ENCODE data around the gene TNPO1.

Gene TNPO1

DNA sequence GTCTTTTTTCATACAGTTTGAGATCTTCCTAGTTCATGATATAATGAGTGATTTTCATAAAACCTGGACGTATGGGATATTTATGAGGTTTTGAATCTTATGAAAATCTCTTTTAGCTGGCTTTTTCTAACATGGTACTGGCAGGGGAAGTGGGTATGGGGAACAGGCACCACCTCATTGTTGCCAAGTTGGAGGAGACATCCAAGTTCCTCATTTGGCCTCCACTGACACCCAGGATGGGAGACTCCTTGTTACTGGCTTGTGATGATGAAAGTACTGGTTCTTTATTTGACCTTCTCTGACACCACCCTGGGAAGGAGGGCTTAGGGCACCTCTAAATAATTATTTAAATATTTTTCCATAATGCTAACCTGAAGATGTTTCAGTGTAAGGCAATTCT is 4.0 kb upstream of the TNPO1 start:
- TF ChIP-seq GATA3 (IDR thresholded peaks at IDR 0.05; ENCODE audit: low read depth, low read length): no peak
- TF ChIP-seq GATA2 (IDR thresholded peaks at IDR 0.05; ENCODE audit: low read depth, low read length): no peak

DNA sequence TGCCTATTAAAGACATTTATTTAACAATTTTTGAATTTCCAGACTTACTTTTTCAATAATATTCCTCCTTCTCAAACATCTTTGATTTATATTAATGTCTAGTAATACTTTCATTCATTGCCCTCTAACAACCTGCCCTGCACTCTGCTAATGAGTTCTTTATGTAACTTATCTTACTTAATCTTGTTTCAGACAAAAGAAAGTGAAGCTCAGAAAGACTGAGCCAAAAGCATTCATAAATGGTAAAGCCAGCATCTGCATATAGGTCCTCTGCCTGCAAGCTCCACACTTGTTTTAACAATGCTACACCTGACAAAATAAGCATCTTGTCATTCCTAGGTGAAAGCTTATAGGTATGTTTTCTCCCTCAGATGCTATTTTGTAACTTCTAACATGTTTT is 2.4 kb upstream of the TNPO1 start:
- TF ChIP-seq GATA3 (IDR thresholded peaks at IDR 0.05; ENCODE audit: low read depth, low read length): no peak
- TF ChIP-seq GATA2 (IDR thresholded peaks at IDR 0.05; ENCODE audit: low read depth, low read length): no peak

DNA sequence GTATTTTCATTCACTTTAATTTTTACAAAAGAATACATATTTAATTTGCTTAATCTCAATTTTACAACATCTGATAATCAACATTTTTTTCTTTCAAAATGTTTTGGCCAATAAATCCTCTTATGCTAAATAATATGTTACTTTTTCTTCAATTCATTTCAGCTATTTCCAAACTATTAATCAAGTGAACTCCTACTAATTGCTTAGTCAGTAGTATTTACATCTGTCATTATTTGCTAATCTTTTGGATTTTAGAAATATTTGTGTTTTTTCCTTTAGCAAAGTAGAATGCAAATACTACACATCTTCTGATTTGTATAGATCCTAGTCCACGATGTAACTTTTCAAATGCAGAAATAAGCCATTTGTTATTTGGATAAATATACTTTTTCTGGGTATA is 1.6 kb upstream of the TNPO1 start:
- no peak for TF ChIP-seq GATA3 (IDR thresholded peaks at IDR 0.05; ENCODE audit: low read depth, low read length)
- TF ChIP-seq GATA2 (IDR thresholded peaks at IDR 0.05; ENCODE audit: low read depth, low read length): no peak

DNA sequence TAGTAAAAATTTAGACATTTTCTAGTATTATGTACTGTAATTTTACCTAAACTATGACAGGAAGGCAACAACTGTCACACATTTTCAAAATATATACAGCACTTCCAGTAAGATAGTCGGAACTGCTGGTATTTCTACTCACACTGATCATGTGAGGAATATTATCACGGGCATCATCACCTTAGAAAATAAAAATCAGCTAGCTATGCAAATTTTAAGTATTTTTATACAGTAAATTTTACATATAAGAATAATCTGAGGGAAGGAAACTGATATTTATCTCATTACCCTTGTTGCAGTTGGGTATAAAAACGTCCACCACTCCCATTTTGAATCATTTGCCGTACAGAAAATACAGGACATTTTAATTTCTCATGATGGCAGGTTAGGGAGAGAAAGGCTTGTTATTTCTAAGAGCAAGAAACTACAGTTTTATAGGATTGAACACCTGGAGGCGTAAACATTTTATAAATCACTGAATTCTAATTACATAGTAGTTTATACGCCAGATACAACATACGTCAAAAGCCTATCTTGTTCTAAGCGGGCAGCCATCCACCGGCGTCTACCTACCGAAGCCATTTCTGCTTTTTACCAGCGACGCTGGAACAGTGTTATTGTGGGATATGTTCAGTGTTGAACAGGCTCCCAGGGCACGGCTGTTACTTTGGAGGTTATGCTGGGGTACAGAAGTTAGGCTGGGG is 729 bp upstream of the TNPO1 start:
- TF ChIP-seq GATA3 (IDR thresholded peaks at IDR 0.05; ENCODE audit: low read depth, low read length): no peak
- no peak for TF ChIP-seq GATA2 (IDR thresholded peaks at IDR 0.05; ENCODE audit: low read depth, low read length)

DNA sequence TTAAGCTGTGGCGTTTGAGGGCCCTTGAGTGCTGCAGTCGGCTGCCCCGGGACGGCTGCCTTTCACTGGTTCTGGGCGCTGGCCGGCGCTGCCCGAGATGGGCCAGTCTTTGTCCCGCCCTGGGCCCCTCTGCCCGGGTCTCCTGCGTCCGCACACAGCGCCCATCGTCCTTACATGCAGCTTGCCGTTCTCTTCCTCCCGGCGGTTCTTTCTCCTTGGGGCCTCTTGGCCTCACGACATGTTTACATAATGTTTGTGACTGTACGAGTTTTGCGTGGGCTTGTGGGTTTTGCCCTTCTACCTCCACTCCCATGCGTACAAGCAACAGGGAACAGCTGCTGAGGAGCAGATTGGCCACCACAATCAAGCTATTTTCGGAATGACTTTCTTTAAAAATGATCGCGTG is 618 bp downstream of the TNPO1 start:
- TF ChIP-seq GATA3 (IDR thresholded peaks at IDR 0.05; ENCODE audit: low read depth, low read length) (no peak), GATA2 (IDR thresholded peaks at IDR 0.05; ENCODE audit: low read depth, low read length) (no peak)

DNA sequence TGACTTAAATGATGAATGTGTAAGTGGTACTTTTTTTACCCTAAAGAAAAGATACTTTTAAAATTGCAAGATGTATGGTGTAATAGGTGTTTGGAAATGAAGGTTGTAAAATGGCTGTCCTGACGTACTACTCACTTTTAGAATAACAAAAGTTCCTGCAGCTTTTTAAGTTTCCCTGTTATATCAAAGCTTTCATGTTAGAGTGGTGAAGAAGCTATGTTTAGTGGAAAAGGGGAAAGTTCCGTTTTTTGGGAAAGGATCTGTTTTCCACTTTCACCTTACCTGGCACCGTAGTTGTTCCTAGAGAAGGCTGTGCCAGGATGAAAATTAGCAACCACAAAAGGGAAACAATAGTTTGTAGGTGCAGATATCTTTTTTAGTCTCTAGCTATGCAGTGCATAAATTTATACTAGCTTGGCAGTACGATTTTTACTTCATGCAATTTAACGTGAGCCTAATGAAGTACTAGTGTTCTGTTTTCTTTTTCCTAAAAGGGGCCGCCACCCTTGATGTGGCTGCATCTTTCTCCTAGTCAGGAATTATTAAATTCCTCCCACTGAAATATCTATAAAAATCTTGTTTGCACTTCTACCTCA is 1.3 kb downstream of the TNPO1 start:
- TF ChIP-seq GATA2 (IDR thresholded peaks at IDR 0.05; ENCODE audit: low read depth, low read length) (no peak), GATA3 (IDR thresholded peaks at IDR 0.05; ENCODE audit: low read depth, low read length) (no peak)

DNA sequence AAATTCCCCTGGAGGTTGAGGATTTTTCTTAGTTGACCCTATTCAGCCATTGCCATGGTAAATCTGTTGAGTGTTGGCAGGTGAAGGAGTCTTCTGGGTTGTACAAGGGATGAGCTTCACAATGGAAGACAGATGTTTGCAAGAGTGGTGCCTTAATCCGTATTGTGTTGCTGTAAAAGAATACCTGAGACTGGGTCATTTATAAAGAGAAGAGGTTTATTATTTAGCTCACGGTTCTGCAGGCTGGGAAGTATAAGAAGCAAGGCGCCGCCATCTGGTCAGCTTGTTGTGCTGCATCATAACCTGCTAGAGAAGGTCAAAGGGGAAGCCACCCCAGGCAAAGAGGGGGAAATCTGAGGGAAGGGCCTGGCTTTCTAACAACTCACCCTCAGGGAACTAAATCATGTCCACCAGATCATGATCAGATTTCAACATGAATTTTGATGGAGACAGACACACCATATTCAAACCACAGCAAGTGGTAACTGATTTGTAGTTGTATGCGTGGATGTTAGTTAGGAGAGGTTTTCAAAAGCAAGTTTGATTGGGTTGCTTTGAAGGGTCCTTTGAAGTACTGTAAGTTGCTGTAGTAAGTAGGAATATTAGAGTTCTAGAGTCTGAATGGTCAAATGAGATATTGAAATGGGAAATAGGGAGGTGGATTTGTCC is 2.5 kb downstream of the TNPO1 start:
- TF ChIP-seq GATA3 (IDR thresholded peaks at IDR 0.05; ENCODE audit: low read depth, low read length) (no peak), GATA2 (IDR thresholded peaks at IDR 0.05; ENCODE audit: low read depth, low read length) (no peak)

DNA sequence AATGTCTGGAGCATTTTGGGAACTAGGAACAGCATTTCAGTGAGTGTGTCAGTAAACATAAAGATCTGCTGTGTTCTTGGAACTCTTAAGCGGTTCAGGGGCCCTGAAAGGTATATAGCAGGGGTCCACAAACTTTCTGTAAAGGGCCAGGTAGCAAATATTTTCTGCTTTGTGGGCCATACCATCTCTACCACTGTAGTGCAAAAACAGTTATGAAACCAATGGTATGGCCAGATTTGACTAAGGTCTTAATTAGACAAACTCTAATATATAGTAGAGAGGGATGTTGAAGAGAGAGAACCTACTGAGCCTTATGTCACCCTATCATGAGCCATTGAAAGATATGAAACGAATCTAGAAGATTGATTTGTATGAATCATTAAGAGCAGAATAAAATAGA is 5.3 kb downstream of the TNPO1 start:
- no peak for TF ChIP-seq GATA3 (IDR thresholded peaks at IDR 0.05; ENCODE audit: low read depth, low read length)
- TF ChIP-seq GATA2 (IDR thresholded peaks at IDR 0.05; ENCODE audit: low read depth, low read length): no peak

DNA sequence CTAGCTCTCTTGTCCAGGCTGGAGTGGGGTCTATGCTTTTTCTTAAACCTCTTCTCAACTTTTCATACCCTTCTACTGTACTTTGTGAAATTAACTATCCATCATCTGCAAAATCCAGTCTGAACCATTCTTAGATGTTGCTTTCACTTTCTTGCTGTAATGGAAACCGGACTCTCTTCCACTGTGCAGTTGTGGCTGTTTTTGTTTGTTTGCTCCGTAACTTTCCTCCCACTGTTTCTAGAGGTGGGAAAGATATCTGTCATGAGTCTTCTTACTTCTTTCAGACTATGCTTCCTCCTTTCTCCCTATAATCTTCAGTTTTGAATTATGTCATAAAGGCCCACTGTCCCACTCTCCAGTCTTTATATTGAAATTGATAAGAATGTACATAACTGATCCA is 6.5 kb downstream of the TNPO1 start:
- TF ChIP-seq GATA3 (IDR thresholded peaks at IDR 0.05; ENCODE audit: low read depth, low read length) (no peak), GATA2 (IDR thresholded peaks at IDR 0.05; ENCODE audit: low read depth, low read length) (no peak)

DNA sequence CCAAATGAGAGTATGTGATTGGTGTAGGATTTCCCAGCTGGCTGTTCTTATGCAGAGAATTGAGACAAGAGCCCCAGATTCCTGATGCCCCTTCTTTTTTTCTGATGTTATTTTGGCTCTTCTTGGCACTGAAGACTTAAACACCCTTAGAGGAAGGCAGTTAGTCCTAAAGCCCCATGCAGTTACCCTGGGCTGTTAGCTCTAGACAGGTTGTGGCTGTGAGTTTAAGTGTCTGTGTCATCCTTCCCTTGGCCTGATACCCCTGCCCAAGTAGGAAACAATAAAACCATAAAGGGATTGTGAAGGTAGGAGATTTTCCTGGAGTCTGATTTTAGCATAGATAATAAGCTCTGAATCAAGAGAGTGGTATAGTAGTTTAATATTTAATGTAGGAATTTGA is 13.2 kb downstream of the TNPO1 start:
- TF ChIP-seq GATA3 (IDR thresholded peaks at IDR 0.05; ENCODE audit: low read depth, low read length) (no peak), GATA2 (IDR thresholded peaks at IDR 0.05; ENCODE audit: low read depth, low read length) (no peak)

DNA sequence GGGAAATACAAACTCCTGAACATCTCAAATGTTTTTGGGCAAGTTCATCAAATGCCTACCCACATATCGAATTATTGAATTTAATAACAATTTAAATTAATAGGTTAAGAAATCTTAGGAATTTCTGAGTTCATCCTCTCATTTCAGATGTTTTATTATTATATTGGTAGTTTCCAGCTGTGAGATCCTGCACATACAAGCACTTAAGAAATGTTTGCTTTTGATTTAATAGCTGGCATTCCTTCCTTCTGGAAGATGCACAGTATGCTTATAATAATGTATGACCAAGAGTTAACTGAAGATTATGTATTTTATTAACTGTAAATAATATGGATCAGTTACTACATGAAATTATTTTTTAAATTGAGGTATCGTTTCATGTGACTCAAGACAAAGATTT is 13.9 kb downstream of the TNPO1 start:
- TF ChIP-seq GATA3 (IDR thresholded peaks at IDR 0.05; ENCODE audit: low read depth, low read length): no peak
- TF ChIP-seq GATA2 (IDR thresholded peaks at IDR 0.05; ENCODE audit: low read depth, low read length): no peak

DNA sequence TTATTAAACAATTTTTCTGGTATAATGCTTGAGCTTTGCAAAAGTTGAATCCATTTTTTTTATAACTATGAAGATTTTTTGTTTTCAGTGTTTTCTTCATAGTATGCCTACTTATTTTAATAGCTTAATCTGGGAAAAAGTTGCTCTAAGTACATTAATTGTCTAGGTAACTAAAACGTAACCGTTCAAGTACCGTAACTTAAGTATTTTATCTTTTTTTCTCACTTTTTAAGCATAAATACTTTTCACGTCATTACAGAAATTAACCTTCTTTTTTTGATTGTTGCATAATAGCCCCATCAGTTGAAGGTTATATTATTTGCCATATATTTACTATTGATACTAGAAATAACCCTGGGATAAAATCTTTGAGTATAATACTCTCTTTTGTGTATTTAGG is 15.2 kb downstream of the TNPO1 start:
- TF ChIP-seq GATA2 (IDR thresholded peaks at IDR 0.05; ENCODE audit: low read depth, low read length) (no peak), GATA3 (IDR thresholded peaks at IDR 0.05; ENCODE audit: low read depth, low read length) (no peak)

DNA sequence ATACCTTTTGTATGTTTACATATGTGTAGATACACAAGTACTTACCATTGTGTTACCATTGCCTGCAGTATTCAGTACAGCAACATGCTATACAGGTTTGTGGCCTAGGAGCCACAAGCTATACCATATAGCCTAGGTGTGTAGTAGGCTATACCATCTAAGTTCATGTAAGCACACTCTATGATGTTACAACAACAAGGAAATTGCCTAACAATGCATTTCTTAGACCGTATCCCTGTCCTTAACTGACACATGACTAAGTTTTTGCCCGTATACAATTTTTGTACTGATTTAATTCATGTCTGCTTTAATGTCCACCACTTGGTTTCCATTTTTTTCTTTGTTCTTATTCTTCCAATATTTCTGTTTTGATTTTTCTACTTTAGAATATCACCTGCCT is 18.5 kb downstream of the TNPO1 start:
- no peak for TF ChIP-seq GATA3 (IDR thresholded peaks at IDR 0.05; ENCODE audit: low read depth, low read length)
- TF ChIP-seq GATA2 (IDR thresholded peaks at IDR 0.05; ENCODE audit: low read depth, low read length): no peak

DNA sequence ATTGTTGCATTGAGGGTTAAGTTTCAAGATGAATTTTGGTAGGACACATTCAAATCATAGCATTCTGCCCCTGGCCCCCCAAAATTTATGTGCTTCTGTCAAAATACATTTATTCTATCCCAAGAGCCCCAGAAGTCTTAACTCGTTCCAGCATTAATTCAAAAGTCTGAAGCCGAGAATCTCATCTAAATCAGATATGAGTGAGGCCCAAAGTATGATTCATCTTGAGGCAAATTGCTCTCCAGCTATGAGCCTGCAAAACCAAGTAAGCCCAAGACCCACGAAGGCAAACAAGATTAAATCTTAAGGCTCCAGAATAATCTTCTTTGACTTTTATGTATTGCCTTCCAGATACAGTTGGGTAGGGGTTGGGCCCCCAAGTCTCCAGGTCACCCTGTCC is 19.2 kb downstream of the TNPO1 start:
- TF ChIP-seq GATA3 (IDR thresholded peaks at IDR 0.05; ENCODE audit: low read depth, low read length) (no peak), GATA2 (IDR thresholded peaks at IDR 0.05; ENCODE audit: low read depth, low read length) (no peak)

DNA sequence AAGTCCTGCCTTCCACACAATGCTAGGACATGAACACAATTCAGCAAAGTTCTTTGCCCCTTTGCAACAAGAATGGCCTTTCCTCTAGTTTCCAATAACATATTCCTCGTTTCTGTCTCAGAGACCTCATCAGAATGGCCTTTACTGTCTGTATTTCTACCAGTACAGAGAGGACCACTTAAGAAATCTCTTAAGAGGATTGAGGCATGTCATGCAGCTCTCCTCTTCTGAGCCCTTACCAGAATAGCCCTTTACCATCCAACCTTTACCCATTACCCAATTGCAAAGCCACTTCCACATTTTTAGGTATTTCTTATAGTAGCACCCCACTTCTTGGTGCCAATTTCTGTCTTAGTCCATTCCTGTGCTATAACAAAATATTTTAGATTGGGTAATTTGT is 20.3 kb downstream of the TNPO1 start:
- no peak for TF ChIP-seq GATA3 (IDR thresholded peaks at IDR 0.05; ENCODE audit: low read depth, low read length)
- no peak for TF ChIP-seq GATA2 (IDR thresholded peaks at IDR 0.05; ENCODE audit: low read depth, low read length)
